Mucosa of rectum (tissue), 2 donors: ENCODE measurements around the gene IDUA.

Experiments used
- H3K27ac ChIP-seq, 2 donors: one replicate each; pipeline ENCODE4 v1.7.0; 2013; ENCODE audit warnings: inconsistent platforms in 2 of 2, low read depth in 2 of 2, low read length in 2 of 2
- H3K27me3 ChIP-seq, 2 donors: one replicate each; pipeline ENCODE4 v1.7.0; 2013; ENCODE audit warnings: low read length in 2 of 2; ENCODE audit not compliant: control insufficient read depth in 2 of 2, insufficient read depth in 2 of 2
- H3K36me3 ChIP-seq, 2 donors: one replicate each; pipeline ENCODE4 v1.7.0; 2013; ENCODE audit warnings: low read length in 2 of 2; ENCODE audit not compliant: control insufficient read depth in 2 of 2, insufficient read depth in 2 of 2
- H3K4me1 ChIP-seq, 2 donors: one replicate each; pipeline ENCODE4 v1.7.0; 2013; ENCODE audit warnings: low read length in 2 of 2, mild to moderate bottlenecking in 1 of 2; ENCODE audit not compliant: control insufficient read depth in 2 of 2, insufficient read depth in 2 of 2
- H3K4me3 ChIP-seq, 2 donors: one replicate each; pipeline ENCODE4 v1.7.0; 2013; ENCODE audit warnings: low read length in 2 of 2
- H3K9ac ChIP-seq, 2 donors: one replicate each; pipeline ENCODE4 v1.7.0; 2013; ENCODE audit warnings: low read length in 2 of 2, low read depth in 1 of 2, mild to moderate bottlenecking in 1 of 2
- H3K9me3 ChIP-seq, 2 donors: one replicate each; pipeline ENCODE4 v1.7.0; 2013; ENCODE audit warnings: low read length in 2 of 2; ENCODE audit not compliant: control insufficient read depth in 2 of 2
- donor health status: healthy.
- donor health status: Normal muscosa, but diverticular disease.

The IDUA gene

DNA sequence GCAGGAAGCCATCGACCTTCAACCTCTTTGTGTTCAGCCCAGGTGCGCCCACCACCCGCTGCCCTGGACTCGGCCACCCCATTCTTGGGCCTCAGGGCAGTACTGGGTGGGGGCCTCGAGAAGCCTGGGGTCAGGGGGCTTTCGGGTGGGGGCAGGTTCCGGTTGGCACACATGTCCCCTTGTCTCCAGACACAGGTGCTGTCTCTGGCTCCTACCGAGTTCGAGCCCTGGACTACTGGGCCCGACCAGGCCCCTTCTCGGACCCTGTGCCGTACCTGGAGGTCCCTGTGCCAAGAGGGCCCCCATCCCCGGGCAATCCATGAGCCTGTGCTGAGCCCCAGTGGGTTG is 17.2 kb downstream of the IDUA start:
- Histone ChIP-seq H3K4me3 (no peak overlapping the region), H3K27me3 (peaks cover 46 to 71% of the 10 kb centered on the region in 2 donors), H3K27ac (no peak overlapping the region), H3K9ac (no peak overlapping the region), H3K4me1 (peaks cover 4 to 9% of the 10 kb centered on the region in 2 donors), H3K9me3 (no peaks in the 10 kb centered on the region), H3K36me3 (no peaks in the 10 kb centered on the region)

DNA sequence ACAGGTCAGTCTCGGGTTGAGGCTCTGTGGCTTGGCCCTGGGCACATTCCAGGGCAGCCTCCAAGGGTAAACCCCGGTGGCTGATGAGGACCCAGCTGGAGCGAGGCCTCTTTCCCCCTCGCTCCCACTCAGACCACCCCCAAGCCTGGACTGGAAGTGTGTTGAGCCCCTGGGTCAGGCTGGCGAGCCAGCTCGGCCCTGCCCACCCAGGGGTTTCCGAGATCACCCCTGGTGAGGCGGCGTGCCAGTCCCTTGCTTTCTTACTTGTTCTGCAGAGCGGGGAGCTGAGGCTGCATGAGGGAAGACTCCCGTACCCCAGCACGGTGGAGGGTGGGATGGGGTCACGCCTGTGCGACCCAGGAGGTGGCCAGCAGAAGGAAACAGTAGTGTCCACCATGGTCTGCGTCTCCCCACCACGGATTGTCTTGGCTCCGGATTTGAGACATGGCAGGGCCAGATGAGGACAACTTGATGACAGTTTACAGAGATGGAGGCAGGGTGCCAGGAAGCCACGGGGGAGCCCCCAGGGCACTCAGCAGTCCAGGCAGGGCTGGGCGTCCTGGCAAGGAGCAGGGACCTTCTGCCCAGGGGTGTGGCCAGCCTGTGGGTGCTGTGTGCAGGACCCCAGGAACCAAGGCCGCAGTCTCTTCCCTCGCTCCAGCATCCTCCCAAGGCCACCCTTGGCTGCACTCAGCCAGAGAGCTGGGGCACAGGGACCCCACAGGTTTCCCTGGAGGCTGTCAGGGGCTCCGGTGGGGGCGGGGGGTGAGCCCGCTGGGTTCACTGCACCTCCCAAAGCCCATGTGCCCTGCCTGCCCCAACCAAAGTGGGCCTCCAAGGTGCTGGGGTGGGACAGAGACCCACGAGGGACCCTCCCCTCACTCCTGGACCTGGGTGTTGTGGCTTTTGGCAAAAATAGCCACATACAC is 18.0 kb downstream of the IDUA start:
- peaks cover 44 to 67% of the 10 kb centered on the region in 2 donors for H3K27me3 ChIP-seq
- no peak overlapping the region for H3K4me3 ChIP-seq
- H3K9me3 ChIP-seq, result no peaks in the 10 kb centered on the region
- no peak overlapping the region for H3K9ac ChIP-seq
- H3K27ac ChIP-seq, result no peak overlapping the region
- no peaks in the 10 kb centered on the region for H3K36me3 ChIP-seq
- peaks cover 7 to 10% of the 10 kb centered on the region in 2 donors for H3K4me1 ChIP-seq

DNA sequence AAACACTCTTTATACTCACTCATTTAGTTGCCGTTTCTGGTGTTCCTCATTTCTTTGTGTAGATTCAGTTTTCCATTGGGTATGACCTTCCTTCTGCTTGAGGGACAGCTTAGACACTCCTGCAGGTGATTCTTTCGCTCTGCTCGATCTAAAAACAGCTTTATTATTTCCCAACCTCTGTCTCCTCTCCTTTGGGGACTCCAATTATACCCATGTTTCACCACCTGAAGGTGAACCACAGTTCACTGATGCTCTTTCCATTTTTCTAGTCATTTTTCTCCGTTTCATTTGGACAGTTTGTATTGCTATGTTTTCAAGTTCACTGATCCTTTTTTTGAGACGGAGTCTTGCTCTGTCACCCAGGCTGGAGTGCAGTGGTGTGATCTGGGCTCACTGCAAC is 20.0 kb downstream of the IDUA start:
- Histone ChIP-seq H3K4me3 (no peak overlapping the region), H3K9ac (no peak overlapping the region), H3K36me3 (no peaks in the 10 kb centered on the region), H3K4me1 (peaks cover 18 to 20% of the 10 kb centered on the region in 2 donors), H3K27me3 (peaks cover 37 to 47% of the 10 kb centered on the region in 2 donors), H3K9me3 (no peaks in the 10 kb centered on the region), H3K27ac (no peak overlapping the region)

DNA sequence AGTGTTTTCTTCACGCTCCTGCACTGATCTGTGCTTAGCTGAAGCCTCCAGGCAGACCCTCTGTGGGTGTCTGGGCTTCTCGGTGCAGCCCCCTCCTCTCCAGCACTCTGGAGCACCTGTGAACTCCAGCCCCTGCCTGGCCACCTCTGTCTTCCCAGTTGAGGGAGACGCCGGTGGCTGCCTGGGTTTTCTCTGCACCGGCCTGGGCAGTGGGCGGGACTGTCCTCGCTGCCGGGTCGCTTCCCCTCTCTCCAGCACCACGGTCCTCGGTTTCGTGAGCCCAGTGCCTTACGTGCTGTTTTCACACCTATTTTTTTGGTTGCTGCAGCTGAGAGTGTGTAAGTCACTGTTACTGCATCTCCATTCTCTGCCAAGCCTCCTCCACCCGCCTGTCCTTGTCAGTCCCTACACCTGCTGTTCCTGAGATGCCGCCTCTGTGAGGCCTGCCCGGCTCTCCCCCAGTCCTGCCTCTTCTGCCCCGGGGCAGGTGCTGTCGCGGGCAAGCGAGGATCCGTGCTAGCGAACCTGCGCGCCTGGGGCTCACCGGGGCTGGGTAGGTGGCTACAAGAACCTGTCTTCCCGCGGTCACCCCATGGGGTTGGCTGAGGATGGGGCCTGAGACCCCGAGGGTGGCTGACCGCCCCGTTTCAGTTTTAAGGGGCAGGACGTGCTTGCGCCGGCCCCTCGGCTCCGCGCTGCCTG is 22.1 kb downstream of the IDUA start:
- Histone ChIP-seq H3K27ac (peak overlapping the region in 1 of 2 donors; percentile 55), H3K36me3 (no peaks in the 10 kb centered on the region), H3K9ac (peak overlapping the region; percentile 60 to 68), H3K27me3 (peaks cover 26 to 32% of the 10 kb centered on the region in 2 donors), H3K4me3 (peak overlapping the region; percentile 72), H3K4me1 (peaks cover 17 to 18% of the 10 kb centered on the region in 2 donors), H3K9me3 (no peaks in the 10 kb centered on the region)

DNA sequence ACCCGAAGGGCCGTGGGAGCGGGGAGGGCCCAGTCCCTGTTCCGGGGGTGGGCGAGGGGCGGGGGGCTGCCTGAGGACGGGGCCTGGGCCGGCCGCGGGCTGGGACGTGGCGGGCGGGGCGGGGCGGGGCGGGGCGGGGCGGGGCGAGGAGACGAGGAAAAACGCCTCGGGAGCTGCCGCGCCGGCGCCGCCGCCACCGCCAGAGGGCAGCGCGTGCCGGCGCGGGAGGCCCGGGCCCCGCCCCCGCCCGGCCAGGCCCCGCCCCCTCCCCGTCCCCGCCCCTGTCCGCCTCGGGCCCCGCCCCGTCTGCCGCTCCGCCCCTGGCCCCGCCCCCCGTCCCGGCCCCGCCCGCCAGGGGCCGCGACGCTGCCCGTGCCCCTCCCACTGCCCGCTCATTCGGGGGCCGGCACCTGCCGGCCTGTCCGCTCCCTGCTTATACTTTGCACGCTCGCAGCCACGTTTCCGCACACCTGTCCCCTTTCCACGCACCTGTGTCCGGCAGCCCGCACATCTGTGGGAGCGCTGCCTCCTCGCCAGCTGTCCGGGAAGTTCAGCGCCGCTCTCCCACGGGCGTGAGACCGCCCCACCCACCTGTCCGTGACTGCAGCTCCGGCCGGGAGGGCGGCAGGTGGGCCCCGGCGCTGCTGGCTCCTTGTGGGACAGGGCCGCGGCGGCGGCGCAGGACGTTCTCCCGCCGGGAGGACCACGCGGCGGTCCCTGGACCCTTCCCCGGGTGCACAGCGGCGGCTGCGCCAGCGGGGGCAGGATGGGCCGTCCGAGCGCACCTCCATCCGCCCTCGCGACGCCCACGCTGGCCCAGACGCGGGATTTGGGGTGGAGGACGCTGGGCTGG is 22.9 kb downstream of the IDUA start:
- Histone ChIP-seq H3K36me3 (no peaks in the 10 kb centered on the region), H3K27ac (peak overlapping the region; percentile 75 to 77), H3K4me3 (peak overlapping the region; percentile 72 to 75), H3K9ac (peak overlapping the region; percentile 2 to 80), H3K9me3 (no peaks in the 10 kb centered on the region), H3K27me3 (peaks cover 24% of the 10 kb centered on the region in 2 donors), H3K4me1 (peaks cover 17 to 18% of the 10 kb centered on the region in 2 donors)

DNA sequence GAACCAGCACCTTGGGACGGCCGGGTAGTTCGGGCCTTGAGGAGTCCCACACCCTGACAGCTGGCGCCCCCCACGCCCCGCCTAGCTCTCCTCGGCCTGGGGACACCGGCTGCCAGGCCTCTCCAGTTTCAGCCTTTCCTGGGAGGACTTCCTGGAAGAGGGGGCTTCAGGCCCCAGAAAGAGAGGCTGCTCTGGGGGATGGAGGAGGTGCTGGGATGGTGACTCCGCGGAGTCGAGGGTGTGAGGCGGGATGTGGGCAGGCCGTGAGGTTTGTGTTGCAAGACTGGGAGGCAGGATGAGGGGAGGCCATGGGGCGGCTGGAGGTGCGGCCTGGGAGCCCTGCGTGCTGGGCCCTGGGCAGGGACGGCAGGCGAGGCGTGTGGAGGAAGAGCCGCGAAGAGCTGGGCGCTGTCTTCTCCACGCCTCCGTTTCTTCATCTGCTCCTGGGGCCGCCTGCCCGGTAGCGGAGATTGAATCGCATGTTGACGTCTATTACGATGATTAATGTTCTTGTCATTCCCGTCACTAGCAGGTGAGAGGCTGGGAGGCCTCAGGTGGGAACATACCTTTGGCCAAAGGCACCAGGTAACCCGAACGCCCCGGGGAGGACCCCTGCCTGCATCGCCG is 23.7 kb downstream of the IDUA start:
- peaks cover 17 to 18% of the 10 kb centered on the region in 2 donors for H3K4me1 ChIP-seq
- H3K9me3 ChIP-seq, result no peaks in the 10 kb centered on the region
- H3K4me3 ChIP-seq, result peak overlapping the region; percentile 66 to 75
- peaks cover 16 to 17% of the 10 kb centered on the region in 2 donors for H3K27me3 ChIP-seq
- H3K27ac ChIP-seq, result peak overlapping the region; percentile 75 to 77
- H3K36me3 ChIP-seq, result no peaks in the 10 kb centered on the region
- H3K9ac ChIP-seq, result peak overlapping the region; percentile 32 to 80

DNA sequence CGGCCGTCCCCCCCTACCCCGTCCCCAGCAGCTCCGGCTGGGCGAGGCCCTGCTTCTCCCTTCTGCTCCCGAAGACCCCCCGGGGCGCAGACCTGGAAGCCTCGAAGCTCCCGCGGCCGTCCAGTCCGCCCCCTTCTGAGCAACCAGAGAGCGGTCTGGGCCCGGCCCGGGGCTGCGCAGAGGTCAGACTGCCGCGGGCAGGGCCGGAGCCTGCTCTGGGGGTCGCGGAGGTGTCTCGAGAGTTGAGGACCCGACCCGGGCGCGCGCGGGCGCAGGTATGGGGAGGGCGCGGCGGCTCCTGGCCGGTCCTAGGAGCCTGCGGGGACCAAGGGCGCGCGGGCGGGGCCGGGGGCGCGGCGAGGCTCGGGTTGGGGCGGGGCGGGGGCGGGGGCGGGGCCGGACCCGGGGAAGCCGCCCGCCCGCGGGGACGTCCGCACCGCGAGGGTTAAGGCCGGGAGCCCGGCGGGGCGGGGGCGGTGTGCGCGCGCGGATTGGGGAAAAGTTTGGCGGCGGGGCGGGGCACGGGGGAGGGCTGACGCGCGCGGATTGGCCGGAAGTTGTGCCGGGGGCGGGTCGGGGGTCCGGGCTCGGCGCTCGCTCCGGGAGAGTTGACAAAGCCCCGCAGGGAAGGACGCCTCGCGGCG is 24.3 kb downstream of the IDUA start, which contains the start of gene FGFRL1:
FGFRL1 (plus strand) TSS at position 605 of the 644 bp plus-strand sequence. CDS start 860 bp downstream, outside the sequence.
- Histone ChIP-seq H3K4me1 (peaks cover 17 to 18% of the 10 kb centered on the region in 2 donors), H3K9ac (peak within 1 kb of the TSS; percentile 32 to 80)

DNA sequence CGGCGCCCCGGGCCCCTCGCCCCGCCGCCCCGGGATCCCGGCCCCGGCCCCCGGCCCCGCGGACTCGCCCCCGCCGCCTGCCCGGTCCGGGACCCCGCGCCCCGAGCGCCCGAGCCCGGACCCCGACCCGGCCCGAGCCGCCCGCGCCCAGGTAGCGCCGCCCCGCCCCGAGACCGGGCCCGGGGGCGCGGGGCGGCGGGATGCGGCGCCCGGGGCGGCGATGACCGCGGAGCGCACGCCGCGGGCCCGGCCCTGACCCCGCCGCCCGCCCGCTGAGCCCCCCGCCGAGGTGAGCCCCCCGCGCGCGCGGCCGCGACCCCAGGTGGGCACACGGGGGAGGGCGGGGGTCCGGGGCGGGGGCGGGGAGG is 24.8 kb downstream of the IDUA start:
- no peaks in the 10 kb centered on the region for H3K36me3 ChIP-seq
- H3K9me3 ChIP-seq, result no peaks in the 10 kb centered on the region
- H3K27ac ChIP-seq, result no peak overlapping the region
- no peak overlapping the region for H3K4me3 ChIP-seq
- H3K4me1 ChIP-seq, result peaks cover 17 to 18% of the 10 kb centered on the region in 2 donors
- no peak overlapping the region for H3K9ac ChIP-seq
- H3K27me3 ChIP-seq, result peaks cover 14 to 15% of the 10 kb centered on the region in 2 donors

More for the DNA sequence above, 24.3 kb downstream of the IDUA start, which contains the start of gene FGFRL1:
- Histone ChIP-seq H3K9me3 (no peaks in the 10 kb centered on the region), H3K4me3 (peak within 1 kb of the TSS; percentile 66 to 75), H3K36me3 (no peaks in the 10 kb centered on the region), H3K27me3 (peaks cover 15 to 16% of the 10 kb centered on the region in 2 donors), H3K27ac (peak within 1 kb of the TSS; percentile 75 to 77)
